Measurements from ENCODE around the gene CHPT1.
A peak's percentile ranks its signal among the peaks of the same experiment; 100 is the strongest.

CHPT1 gene

DNA sequence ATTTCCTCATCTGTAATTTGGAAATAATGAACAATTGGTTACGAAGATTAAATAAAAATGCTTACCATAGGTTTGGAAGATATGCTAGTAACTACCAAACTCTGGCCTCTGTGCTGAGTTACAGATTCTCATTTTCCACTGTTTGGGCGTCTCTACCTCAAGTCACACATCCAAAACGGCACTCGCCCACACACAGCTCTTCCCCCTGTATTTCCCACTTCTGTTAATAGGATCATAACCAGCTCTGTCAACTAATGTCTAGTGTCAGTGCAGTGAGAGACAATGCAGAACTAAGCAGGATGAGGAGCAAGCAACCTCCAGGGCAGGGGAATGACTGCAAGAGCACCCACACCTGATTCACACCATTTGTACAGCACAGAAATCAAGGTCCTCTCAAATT, 52.7 kb downstream of the CHPT1 start:
- no peak overlapping the region for H3K4me3 ChIP-seq (ENCODE audit: low read depth, low read length)
- DNase-seq (ENCODE audit: low read depth) = no peak
- TF ChIP-seq, protein P1, sequence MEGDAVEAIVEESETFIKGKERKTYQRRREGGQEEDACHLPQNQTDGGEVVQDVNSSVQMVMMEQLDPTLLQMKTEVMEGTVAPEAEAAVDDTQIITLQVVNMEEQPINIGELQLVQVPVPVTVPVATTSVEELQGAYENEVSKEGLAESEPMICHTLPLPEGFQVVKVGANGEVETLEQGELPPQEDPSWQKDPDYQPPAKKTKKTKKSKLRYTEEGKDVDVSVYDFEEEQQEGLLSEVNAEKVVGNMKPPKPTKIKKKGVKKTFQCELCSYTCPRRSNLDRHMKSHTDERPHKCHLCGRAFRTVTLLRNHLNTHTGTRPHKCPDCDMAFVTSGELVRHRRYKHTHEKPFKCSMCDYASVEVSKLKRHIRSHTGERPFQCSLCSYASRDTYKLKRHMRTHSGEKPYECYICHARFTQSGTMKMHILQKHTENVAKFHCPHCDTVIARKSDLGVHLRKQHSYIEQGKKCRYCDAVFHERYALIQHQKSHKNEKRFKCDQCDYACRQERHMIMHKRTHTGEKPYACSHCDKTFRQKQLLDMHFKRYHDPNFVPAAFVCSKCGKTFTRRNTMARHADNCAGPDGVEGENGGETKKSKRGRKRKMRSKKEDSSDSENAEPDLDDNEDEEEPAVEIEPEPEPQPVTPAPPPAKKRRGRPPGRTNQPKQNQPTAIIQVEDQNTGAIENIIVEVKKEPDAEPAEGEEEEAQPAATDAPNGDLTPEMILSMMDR (IDR thresholded peaks at IDR 0.05; ENCODE audit: insufficient read depth, low read depth, low read length, missing control alignments) = no peak

DNA sequence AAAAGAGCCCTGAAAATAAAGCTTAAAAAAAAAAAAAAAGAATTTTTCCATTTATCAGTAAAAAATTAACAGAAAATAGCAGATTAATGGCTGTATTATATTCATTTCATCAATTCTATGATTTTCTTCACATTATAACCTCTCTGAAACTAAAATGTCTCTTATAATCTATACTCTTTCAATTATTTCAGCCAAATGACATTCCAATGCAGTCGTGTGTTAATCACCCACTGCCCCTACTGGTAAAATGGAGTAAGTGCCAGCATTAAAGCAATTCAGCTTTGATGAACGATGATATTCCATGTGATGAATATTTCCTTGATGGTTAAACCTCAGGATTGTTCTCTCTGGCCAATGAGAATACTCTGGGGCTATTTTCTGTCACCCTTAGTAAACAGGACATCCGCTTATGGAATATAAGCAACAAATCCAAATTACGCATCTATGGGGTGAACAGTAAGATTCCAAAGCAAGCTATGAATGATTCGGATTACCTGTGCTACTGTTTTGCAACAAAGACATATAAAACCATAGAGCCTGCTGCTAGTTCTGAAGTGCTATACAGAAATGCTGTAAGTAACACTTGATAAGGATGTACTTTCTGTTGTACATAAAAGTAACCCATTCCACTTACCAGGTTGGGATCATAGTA, 62.1 kb downstream of the CHPT1 start:
- TF ChIP-seq, protein P1 (IDR thresholded peaks at IDR 0.05; ENCODE audit: insufficient read depth, low read depth, low read length, missing control alignments) = peak; percentile 72
- no peak overlapping the region for H3K4me3 ChIP-seq (ENCODE audit: low read depth, low read length)
- peak; percentile 37 for DNase-seq (ENCODE audit: low read depth)

DNA sequence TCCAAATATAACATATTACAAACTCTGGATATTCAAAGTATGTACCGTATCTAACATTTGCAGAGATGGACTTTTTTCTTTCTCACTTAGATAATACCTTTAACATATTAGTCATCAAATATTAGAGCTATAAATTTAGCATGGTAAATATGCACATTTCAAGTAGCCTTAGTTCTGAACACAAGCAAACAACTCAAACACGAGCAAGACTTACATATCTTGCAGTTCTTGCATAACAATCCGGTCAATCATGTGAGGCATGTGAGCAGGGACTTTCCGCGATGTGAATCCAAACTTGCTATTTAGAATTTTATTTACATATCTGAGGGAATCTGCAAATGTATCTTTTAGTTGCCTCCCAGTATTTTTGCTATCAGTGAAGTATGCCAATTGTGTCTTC, 63.9 kb downstream of the CHPT1 start:
- TF ChIP-seq, protein P1 (IDR thresholded peaks at IDR 0.05; ENCODE audit: insufficient read depth, low read depth, low read length, missing control alignments) = no peak
- DNase-seq (ENCODE audit: low read depth) = no peak
- no peak overlapping the region for H3K4me3 ChIP-seq (ENCODE audit: low read depth, low read length)

DNA sequence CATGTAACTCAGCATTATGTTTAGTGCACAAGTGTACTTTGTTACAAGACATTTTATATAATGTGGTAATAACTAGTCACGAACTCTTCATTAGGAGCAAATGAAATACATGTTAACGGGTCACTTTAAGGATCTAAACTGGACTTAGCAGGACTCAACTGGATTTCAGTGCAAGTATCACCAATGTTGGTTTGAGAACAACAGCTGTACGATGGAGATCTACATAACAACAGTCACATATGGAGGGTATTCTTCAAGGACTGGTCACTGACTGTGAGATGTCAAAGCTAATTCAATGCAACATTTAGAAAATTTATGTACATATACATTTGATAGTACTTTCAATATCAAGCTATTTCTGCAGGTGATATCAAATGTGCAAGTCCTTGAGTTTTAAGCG, 64.3 kb downstream of the CHPT1 start:
- DNase-seq (ENCODE audit: low read depth) = no peak
- TF ChIP-seq, protein P1 (IDR thresholded peaks at IDR 0.05; ENCODE audit: insufficient read depth, low read depth, low read length, missing control alignments) = no peak

DNA sequence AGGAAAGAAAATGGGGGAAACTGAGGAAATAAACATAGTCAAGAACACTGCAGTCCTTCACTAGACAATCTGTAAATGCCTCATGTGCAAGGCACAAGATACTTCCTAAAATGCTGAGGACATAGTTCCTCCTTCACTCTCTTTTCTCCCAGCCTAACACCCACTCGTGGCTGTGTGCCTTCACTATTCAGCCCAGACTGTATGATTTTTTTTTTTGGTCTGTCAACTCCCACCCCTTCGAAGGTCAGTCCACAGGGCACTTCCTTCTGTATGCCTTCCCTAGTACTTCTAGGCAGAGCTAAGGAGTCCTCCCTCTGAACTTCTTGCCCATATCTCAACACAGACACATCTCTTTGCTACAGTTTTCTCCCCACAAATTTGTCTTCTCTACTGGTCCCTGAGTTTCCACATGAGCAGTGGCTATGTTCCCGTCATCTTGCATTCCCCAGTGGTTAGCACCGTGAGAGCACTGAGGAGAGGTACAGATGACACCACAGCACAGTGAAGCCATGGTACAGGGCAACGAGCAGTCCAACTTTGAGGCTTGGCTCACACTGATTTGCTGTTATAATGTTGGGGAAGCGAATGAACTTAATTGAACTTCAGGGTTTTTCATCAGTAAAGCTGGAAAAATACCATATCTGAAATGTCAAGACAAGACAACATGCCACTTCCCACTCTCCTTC, 65.9 kb downstream of the CHPT1 start:
- no peak overlapping the region for H3K4me3 ChIP-seq (ENCODE audit: low read depth, low read length)
- TF ChIP-seq, protein P1 (IDR thresholded peaks at IDR 0.05; ENCODE audit: insufficient read depth, low read depth, low read length, missing control alignments) = no peak
- DNase-seq (ENCODE audit: low read depth) = no peak

More for the DNA sequence above, 64.3 kb downstream of the CHPT1 start:
- H3K4me3 ChIP-seq (ENCODE audit: low read depth, low read length) = no peak overlapping the region

DNA sequence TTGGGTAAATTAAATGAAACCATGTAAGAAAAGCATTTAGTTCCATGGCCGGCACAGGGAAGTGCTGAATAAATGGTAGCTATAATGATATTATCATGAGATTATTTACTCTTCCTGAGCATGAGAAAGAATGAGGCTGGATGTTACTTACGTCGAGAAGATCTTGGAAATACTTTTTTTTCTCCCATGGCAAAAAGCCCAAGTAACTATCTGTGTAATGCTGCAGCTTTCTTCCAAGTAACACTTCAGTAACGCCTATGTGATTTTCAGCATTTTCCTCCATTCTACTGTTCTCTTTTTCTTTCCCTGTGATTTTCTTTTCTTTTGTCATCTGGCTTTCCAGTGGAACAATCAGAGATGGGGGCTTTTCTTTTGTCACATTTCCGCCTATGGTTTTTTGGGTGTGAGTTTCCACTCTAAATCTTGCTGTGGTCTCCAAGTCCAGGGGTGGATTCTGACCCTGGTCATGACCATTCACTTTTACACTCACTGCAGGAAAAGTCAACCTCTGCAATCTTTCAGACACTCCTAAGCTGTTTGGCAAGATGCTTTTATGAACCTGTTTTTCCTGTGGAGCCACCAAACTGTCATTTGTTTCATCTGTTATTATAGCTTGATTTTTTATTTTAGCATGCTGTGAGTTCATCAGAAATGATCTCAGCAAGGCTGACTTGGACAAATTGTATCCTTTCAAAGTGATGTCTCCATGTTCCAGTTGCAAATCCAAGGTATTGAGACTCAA, 66.8 kb downstream of the CHPT1 start:
- no peak overlapping the region for H3K4me3 ChIP-seq (ENCODE audit: low read depth, low read length)
- no peak for DNase-seq (ENCODE audit: low read depth)
- TF ChIP-seq, protein P1 (IDR thresholded peaks at IDR 0.05; ENCODE audit: insufficient read depth, low read depth, low read length, missing control alignments) = no peak
